ENCODE results near the gene TTF1. TPM values are rescaled to one million over a fixed set of nuclear protein-coding genes. Genes with fewer than 3 reads are reported as not detected.
A peak's percentile ranks its signal among the peaks of the same experiment; 100 is the strongest.

TTF1 gene
- polyA plus RNA-seq, 6 donors from 2014 or later: 4.3 to 11.6 (median 8.9) TPM

- peak overlapping the region in 2 of 6 donors; percentile 9 to 60 for H3K27ac Mint-ChIP-seq
- no peak for ATAC-seq (ENCODE audit: low read depth in 2 of 2)
- H3K36me3 Mint-ChIP-seq: peaks cover 14 to 23% of the 10 kb centered on the region in 2 donors
- peaks cover 12 to 39% (median 15%) of the 10 kb centered on the region in 3 donors for H3K4me1 Mint-ChIP-seq
- no peak for DNase-seq
- no peak overlapping the region for H3K4me3 Mint-ChIP-seq
- H3K27me3 Mint-ChIP-seq: no peaks in the 10 kb centered on the region
- no peaks in the 10 kb centered on the region for H3K9me3 Mint-ChIP-seq
These were observed 60.5 kb downstream of the TTF1 start for GRCh38 chr9:132346177-132346576.

- Mint-ChIP-seq H3K27me3 (no peaks in the 10 kb centered on the region), H3K36me3 (peaks cover 11 to 23% of the 10 kb centered on the region in 2 donors), H3K9me3 (no peaks in the 10 kb centered on the region), H3K4me3 (no peak overlapping the region), H3K27ac (peak overlapping the region in 1 of 6 donors; percentile 80), H3K4me1 (peaks cover 9 to 21% (median 13%) of the 10 kb centered on the region in 3 donors)
- DNase-seq: no peak
- ATAC-seq (ENCODE audit: low read depth in 2 of 2): no peak
These were observed 65.3 kb downstream of the TTF1 start for GRCh38 chr9:132341177-132341840.

DNA sequence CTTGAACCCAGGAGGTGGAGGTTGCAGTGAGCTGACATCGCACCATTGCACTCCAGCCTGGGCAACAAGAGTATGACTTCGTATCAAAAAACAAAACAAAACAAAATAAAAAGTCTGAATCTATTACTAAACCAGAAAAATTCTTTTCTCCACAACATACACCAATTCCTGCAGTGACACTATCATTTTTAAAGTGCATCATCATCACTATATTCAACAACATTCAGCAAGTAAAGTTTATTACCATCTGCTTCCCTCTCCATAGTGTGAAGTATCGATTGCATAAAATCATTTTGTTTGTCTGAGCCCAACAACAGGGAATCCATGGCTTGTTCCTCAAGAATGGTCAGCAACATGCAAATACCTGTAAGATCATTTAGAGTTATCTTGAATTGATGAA is 72.3 kb downstream of the TTF1 start:
- Mint-ChIP-seq H3K9me3 (no peaks in the 10 kb centered on the region), H3K27me3 (no peaks in the 10 kb centered on the region), H3K27ac (peak overlapping the region in 1 of 6 donors; percentile 12), H3K4me1 (peaks cover 6 to 19% (median 15%) of the 10 kb centered on the region in 3 donors), H3K4me3 (no peak overlapping the region), H3K36me3 (peaks cover 18 to 27% of the 10 kb centered on the region in 2 donors)
- DNase-seq: no peak
- ATAC-seq (ENCODE audit: low read depth in 2 of 2): no peak

GRCh38 chr9:132333556-132333955 is 73.1 kb downstream of the TTF1 start:
- Mint-ChIP-seq H3K4me3 (no peak overlapping the region), H3K9me3 (no peaks in the 10 kb centered on the region), H3K36me3 (peaks cover 26 to 30% of the 10 kb centered on the region in 2 donors), H3K4me1 (peaks cover 6 to 19% (median 16%) of the 10 kb centered on the region in 3 donors), H3K27me3 (no peaks in the 10 kb centered on the region), H3K27ac (no peak overlapping the region)
- DNase-seq: no peak
- ATAC-seq (ENCODE audit: low read depth in 2 of 2): no peak

GRCh38 chr9:132328580-132328979 is 78.1 kb downstream of the TTF1 start:
- ATAC-seq (ENCODE audit: low read depth in 2 of 2): no peak

DNA sequence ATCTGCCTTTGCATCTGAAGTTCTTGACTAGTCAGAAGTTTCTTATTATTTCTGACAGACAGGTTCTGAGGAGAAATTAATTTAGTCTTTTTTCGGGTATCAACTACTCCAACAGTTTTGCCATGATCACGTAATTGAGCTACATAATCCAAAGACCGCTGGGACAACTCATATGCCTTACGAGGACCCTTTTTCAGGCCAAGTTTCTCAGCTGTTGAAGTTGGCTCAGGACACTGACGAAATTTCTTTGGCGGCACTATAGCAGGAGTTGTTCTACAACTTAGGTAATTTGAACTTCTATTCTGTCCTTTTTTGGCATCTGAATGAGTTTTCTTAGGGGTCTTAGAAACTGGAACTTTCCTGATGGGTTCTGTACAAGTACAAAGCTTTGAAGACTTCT is 79.1 kb downstream of the TTF1 start:
- ATAC-seq (ENCODE audit: low read depth in 2 of 2): no peak
- Mint-ChIP-seq H3K4me3 (no peak overlapping the region), H3K9me3 (no peaks in the 10 kb centered on the region), H3K4me1 (peaks cover 22 to 30% (median 23%) of the 10 kb centered on the region in 3 donors), H3K27me3 (no peaks in the 10 kb centered on the region), H3K36me3 (peaks cover 51 to 56% of the 10 kb centered on the region in 2 donors), H3K27ac (peak overlapping the region in 2 of 6 donors; percentile 5 to 16)
- DNase-seq: no peak

More at GRCh38 chr9:132328580-132328979, 78.1 kb downstream of the TTF1 start:
- no peak for DNase-seq
- no peak overlapping the region for H3K4me3 Mint-ChIP-seq
- H3K27me3 Mint-ChIP-seq: no peaks in the 10 kb centered on the region
- H3K27ac Mint-ChIP-seq: peak overlapping the region in 3 of 6 donors; percentile 39 to 89 (median 43)
- peaks cover 44 to 46% of the 10 kb centered on the region in 2 donors for H3K36me3 Mint-ChIP-seq
- H3K9me3 Mint-ChIP-seq: no peaks in the 10 kb centered on the region
- H3K4me1 Mint-ChIP-seq: peaks cover 12 to 20% (median 13%) of the 10 kb centered on the region in 3 donors

Other genes with a start within 250 kb of the TTF1 start
- 1 to 10 TPM in 4 of 6 donors, under 1 TPM in 2; 0.35 to 4.0 (median 1.4) TPM for gene NTNG2, start 244.8 kb downstream of the TTF1 start, polyA plus RNA-seq (ENCODE audit: low read depth in 6 of 6)
- gene SETX, start 51.9 kb downstream of the TTF1 start, polyA plus RNA-seq (ENCODE audit: low read depth in 6 of 6): 10 to 100 TPM; 12.7 to 70.1 (median 46.5) TPM
- under 1 TPM in 1 of 6 donors, not detected in 5; 0.16 TPM for gene CFAP77, start 3.4 kb upstream of the TTF1 start, polyA plus RNA-seq (ENCODE audit: low read depth in 6 of 6)
- gene BARHL1, start 175.8 kb upstream of the TTF1 start, polyA plus RNA-seq (ENCODE audit: low read depth in 6 of 6): not detected

Data from naive B cell (primary cell).